ENCODE results near the gene LYPD3. TPM values are rescaled to one million over a fixed set of nuclear protein-coding genes. Genes with fewer than 3 reads are reported as not detected.

Gene LYPD3
- total and polyA plus RNA-seq, 2 donors (not counting 3 experiments of a cell fraction or from before 2014, with no cell fraction given): 0.52 TPM; not detected in 1

DNA sequence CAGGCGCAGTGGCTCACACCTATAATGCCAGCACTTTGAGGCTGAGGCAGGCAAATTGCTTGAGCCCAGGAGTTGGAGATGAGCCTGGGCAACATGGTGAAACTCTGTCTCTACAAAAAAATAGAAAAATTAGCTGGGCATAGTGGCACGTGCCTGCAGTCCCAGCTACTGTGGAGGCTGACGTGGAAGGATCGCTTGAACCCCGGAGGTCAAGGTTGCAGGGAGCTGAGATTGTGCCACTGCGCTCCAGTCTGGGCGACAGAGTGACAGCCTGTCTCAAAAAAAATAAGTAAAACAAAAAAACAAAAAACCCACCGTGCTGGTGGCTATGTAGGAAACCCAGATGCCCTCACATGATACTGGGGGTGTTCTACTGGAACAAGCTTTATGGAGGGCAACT is 22.8 kb upstream of the LYPD3 start:
- no peaks in the 10 kb centered on the region for H3K9me3 ChIP-seq (replicated peaks; ENCODE audit: control insufficient read depth, insufficient read depth, low read length)
- dilution Hi-C loops (cut with MboI; ENCODE audit: extremely low pct_ligation_motif_present, low sequenced_read_pairs): no loop called here
- peaks cover 0 to 5% of the 10 kb centered on the region in 2 experiments for H3K36me3 ChIP-seq (ENCODE audit: control insufficient read depth in 2 of 2, extremely low read depth in 1 of 2, insufficient read depth in 2 of 2, low read length in 2 of 2)
- no peak overlapping the region for H3K4me2 ChIP-seq (ENCODE audit: insufficient read depth, low read length)
- H4K20me1 ChIP-seq (replicated peaks; ENCODE audit: control insufficient read depth, extremely low read depth, insufficient read depth, low read length): no peaks in the 10 kb centered on the region
- H3K4me1 ChIP-seq (ENCODE audit: control insufficient read depth, extremely low read depth, insufficient read depth, low read length): no peaks in the 10 kb centered on the region
- no peak overlapping the region for H3K27ac ChIP-seq (ENCODE audit: insufficient read depth, low read depth, low read length)
- BruUV-seq (replicated peaks): no TSS peak
- intact Hi-C loops (cut with micrococcal nuclease): no loop called here
- ChIA-PET POLR2A (no interaction called here), CTCF (interaction anchor here (1.5 to 2.2 kb wide), 2 partner anchors 8 to 41 kb away, joined by 3 to 7 read pairs; no protein-coding TSS in a partner anchor)
- no peak overlapping the region for H3K9ac ChIP-seq (replicated peaks; ENCODE audit: extremely low read depth, insufficient read depth, low read length)
- no peak for DNase-seq (ENCODE audit: low read depth, low spot score)
- TF ChIP-seq FOS (IDR thresholded peaks at IDR 0.05; ENCODE audit: borderline replicate concordance, insufficient read depth, low read length) (no peak), MYC (IDR thresholded peaks at IDR 0.05; ENCODE audit: low read depth, low read length) (no peak), POLR2A (IDR thresholded peaks at IDR 0.05; ENCODE audit: low read depth, low read length) (no peak), JUN (IDR thresholded peaks at IDR 0.05; ENCODE audit: borderline replicate concordance, insufficient read depth, insufficient read length, low read depth) (no peak), POLR2AphosphoS5 (IDR thresholded peaks at IDR 0.05; ENCODE audit: insufficient read depth, low read depth, low read length) (no peak), GATA2 (IDR thresholded peaks at IDR 0.05; ENCODE audit: insufficient read depth, insufficient read length, low read depth, low read length) (no peak), EZH2 (IDR thresholded peaks at IDR 0.05; ENCODE audit: borderline replicate concordance, low read depth, low read length, severe bottlenecking) (no peak)
- TF ChIP-seq, protein P1, sequence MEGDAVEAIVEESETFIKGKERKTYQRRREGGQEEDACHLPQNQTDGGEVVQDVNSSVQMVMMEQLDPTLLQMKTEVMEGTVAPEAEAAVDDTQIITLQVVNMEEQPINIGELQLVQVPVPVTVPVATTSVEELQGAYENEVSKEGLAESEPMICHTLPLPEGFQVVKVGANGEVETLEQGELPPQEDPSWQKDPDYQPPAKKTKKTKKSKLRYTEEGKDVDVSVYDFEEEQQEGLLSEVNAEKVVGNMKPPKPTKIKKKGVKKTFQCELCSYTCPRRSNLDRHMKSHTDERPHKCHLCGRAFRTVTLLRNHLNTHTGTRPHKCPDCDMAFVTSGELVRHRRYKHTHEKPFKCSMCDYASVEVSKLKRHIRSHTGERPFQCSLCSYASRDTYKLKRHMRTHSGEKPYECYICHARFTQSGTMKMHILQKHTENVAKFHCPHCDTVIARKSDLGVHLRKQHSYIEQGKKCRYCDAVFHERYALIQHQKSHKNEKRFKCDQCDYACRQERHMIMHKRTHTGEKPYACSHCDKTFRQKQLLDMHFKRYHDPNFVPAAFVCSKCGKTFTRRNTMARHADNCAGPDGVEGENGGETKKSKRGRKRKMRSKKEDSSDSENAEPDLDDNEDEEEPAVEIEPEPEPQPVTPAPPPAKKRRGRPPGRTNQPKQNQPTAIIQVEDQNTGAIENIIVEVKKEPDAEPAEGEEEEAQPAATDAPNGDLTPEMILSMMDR (IDR thresholded peaks at IDR 0.05; ENCODE audit: extremely low read depth in 1 of 2, insufficient read depth in 1 of 2, low read depth in 1 of 2, low read length in 2 of 2): no peak
- TF ChIP-seq, protein P2, sequence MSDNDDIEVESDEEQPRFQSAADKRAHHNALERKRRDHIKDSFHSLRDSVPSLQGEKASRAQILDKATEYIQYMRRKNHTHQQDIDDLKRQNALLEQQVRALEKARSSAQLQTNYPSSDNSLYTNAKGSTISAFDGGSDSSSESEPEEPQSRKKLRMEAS (IDR thresholded peaks at IDR 0.05; ENCODE audit: insufficient read depth, insufficient read length): no peak
- no peaks in the 10 kb centered on the region for H3K9me1 ChIP-seq (replicated peaks; ENCODE audit: control insufficient read depth, extremely low read depth, insufficient read depth, low read length)
- no peak overlapping the region for H3K4me3 ChIP-seq (replicated peaks in 1 of 3; ENCODE audit: insufficient read depth in 1 of 3, low read depth in 1 of 3, low read length in 3 of 3)
- no peaks in the 10 kb centered on the region for H3K27me3 ChIP-seq (ENCODE audit: control insufficient read depth in 2 of 2, insufficient read depth in 2 of 2, low read length in 2 of 2)
- no peaks in the 10 kb centered on the region for H3K79me2 ChIP-seq (ENCODE audit: control insufficient read depth, insufficient read depth, low read length)
- no peak overlapping the region for H2AFZ ChIP-seq (ENCODE audit: low read depth, low read length)
- no peak for FAIRE-seq

All from endothelial cell of umbilical vein (primary cell).